ENCODE measurements around the gene AGR3. TPM values are rescaled to one million over a fixed set of nuclear protein-coding genes. Genes with fewer than 3 reads are reported as not detected.

AGR3 gene
- total and polyA plus RNA-seq, 2 donors (not counting 3 experiments of a cell fraction or from before 2014, with no cell fraction given): not detected

DNA sequence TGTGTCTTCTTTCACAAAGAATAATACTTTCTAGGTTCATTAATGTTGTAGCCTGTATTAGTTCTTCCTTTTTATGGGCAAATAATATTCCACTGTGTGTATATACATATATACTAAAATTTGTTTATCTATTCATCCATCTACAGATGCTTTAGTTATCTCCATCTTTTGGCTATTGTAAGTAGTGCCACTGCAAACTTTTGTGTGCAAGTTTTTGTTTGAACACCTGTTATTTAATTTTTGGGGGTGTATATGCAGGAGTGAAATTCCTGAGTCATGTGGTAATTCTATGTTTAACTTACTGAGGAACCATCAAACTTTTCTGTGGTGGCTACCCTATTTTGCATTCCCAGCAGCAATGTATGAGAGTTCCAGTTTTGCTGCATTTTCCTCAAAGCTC, 37.7 kb upstream of the AGR3 start:
- Histone ChIP-seq H3K27ac (ENCODE audit: insufficient read depth, low read depth, low read length) (no peak overlapping the region), H3K9me1 (replicated peaks; ENCODE audit: control insufficient read depth, extremely low read depth, insufficient read depth, low read length) (no peaks in the 10 kb centered on the region), H3K27me3 (ENCODE audit: control insufficient read depth in 2 of 2, insufficient read depth in 2 of 2, low read length in 2 of 2) (no peaks in the 10 kb centered on the region), H3K4me2 (ENCODE audit: insufficient read depth, low read length) (no peak overlapping the region), H2AFZ (ENCODE audit: low read depth, low read length) (no peak overlapping the region), H3K9me3 (replicated peaks; ENCODE audit: control insufficient read depth, insufficient read depth, low read length) (no peaks in the 10 kb centered on the region), H3K4me1 (ENCODE audit: control insufficient read depth, extremely low read depth, insufficient read depth, low read length) (peaks cover 3% of the 10 kb centered on the region), H3K9ac (replicated peaks; ENCODE audit: extremely low read depth, insufficient read depth, low read length) (no peak overlapping the region), H4K20me1 (replicated peaks; ENCODE audit: control insufficient read depth, extremely low read depth, insufficient read depth, low read length) (no peaks in the 10 kb centered on the region), H3K4me3 (replicated peaks in 1 of 3; ENCODE audit: insufficient read depth in 1 of 3, low read depth in 1 of 3, low read length in 3 of 3) (no peak overlapping the region), H3K79me2 (ENCODE audit: control insufficient read depth, insufficient read depth, low read length) (no peaks in the 10 kb centered on the region), H3K36me3 (ENCODE audit: control insufficient read depth in 2 of 2, extremely low read depth in 1 of 2, insufficient read depth in 2 of 2, low read length in 2 of 2) (no peaks in the 10 kb centered on the region)
- BruUV-seq (replicated peaks): no TSS peak
- ChIA-PET POLR2A (no interaction called here), CTCF (interaction anchor here (0.9 to 2.8 kb wide), 6 partner anchors 28 to 225 kb away, joined by 3 to 18 read pairs (median 7); no protein-coding TSS in a partner anchor)
- dilution Hi-C loops (cut with MboI; ENCODE audit: extremely low pct_ligation_motif_present, low sequenced_read_pairs): no loop called here
- no peak for TF ChIP-seq MYC (IDR thresholded peaks at IDR 0.05; ENCODE audit: low read depth, low read length)
- no peak for TF ChIP-seq POLR2A (IDR thresholded peaks at IDR 0.05; ENCODE audit: low read depth, low read length)
- TF ChIP-seq FOS (IDR thresholded peaks at IDR 0.05; ENCODE audit: borderline replicate concordance, insufficient read depth, low read length): no peak
- TF ChIP-seq, protein P1, sequence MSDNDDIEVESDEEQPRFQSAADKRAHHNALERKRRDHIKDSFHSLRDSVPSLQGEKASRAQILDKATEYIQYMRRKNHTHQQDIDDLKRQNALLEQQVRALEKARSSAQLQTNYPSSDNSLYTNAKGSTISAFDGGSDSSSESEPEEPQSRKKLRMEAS (IDR thresholded peaks at IDR 0.05; ENCODE audit: insufficient read depth, insufficient read length): no peak
- TF ChIP-seq, protein P2, sequence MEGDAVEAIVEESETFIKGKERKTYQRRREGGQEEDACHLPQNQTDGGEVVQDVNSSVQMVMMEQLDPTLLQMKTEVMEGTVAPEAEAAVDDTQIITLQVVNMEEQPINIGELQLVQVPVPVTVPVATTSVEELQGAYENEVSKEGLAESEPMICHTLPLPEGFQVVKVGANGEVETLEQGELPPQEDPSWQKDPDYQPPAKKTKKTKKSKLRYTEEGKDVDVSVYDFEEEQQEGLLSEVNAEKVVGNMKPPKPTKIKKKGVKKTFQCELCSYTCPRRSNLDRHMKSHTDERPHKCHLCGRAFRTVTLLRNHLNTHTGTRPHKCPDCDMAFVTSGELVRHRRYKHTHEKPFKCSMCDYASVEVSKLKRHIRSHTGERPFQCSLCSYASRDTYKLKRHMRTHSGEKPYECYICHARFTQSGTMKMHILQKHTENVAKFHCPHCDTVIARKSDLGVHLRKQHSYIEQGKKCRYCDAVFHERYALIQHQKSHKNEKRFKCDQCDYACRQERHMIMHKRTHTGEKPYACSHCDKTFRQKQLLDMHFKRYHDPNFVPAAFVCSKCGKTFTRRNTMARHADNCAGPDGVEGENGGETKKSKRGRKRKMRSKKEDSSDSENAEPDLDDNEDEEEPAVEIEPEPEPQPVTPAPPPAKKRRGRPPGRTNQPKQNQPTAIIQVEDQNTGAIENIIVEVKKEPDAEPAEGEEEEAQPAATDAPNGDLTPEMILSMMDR (IDR thresholded peaks at IDR 0.05; ENCODE audit: extremely low read depth in 1 of 2, insufficient read depth in 1 of 2, low read depth in 1 of 2, low read length in 2 of 2): no peak
- TF ChIP-seq POLR2AphosphoS5 (IDR thresholded peaks at IDR 0.05; ENCODE audit: insufficient read depth, low read depth, low read length): no peak
- no peak for TF ChIP-seq GATA2 (IDR thresholded peaks at IDR 0.05; ENCODE audit: insufficient read depth, insufficient read length, low read depth, low read length)
- TF ChIP-seq EZH2 (IDR thresholded peaks at IDR 0.05; ENCODE audit: borderline replicate concordance, low read depth, low read length, severe bottlenecking): no peak
- no peak for TF ChIP-seq JUN (IDR thresholded peaks at IDR 0.05; ENCODE audit: borderline replicate concordance, insufficient read depth, insufficient read length, low read depth)
- DNase-seq (ENCODE audit: low read depth, low spot score): no peak
- intact Hi-C loops (cut with micrococcal nuclease): loop anchor here (5.0 to 10.0 kb wide), 2 partner anchors 485 to 807 kb away; no protein-coding TSS in a partner anchor
- FAIRE-seq: no peak

Data from endothelial cell of umbilical vein (primary cell).